Hematopoietic multipotent progenitor cell treated with erythropoietin and hydrocortisone succinate and interleukin-3 and kit ligand, for 6 days (in vitro differentiated cells): ENCODE results near the gene ADM.

ENCODE experiments used
- DNase-seq: peaks from one replicate; pipeline ENCODE4 v3.0.0-alpha.2; 2015

The ADM gene

DNA sequence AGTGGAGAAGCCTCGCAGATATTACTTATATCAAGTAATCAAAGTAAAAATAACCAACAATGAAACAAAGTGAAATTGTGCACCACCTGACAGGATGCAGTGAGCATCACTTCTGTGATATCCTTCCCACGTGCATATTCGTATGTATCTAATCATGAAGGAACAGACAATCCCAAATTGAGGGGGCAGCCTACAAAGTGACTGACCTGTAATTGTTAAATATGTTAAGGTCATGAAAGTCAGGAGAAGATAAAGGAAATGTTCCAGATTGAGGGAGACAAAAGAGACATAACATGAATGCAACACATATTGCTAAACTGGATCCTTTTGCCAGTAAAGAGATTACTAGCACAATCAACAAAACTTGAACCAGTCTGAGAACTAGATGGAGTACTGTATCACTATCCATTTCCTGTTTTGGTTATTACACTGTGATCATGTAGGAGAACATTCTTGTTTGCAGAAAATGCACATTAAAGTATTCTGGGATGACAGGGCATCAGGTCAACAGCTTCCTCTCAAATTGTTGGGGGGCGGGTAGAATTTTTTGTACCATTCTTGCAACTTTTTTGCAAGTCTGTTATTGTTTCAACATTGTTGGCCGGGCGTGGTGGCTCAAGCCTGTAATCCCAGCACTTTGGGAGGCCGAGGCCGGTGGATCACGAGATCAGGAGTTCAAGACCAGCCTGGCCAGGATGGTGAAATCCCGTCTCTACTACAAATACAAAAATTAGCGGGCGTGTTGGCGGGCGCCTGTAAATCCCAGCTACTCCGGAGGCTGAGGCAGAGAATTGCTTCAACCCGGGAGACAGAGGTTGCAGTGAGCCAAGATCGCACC is 12.9 kb upstream of the ADM start:
- DNase-seq: no peak

DNA sequence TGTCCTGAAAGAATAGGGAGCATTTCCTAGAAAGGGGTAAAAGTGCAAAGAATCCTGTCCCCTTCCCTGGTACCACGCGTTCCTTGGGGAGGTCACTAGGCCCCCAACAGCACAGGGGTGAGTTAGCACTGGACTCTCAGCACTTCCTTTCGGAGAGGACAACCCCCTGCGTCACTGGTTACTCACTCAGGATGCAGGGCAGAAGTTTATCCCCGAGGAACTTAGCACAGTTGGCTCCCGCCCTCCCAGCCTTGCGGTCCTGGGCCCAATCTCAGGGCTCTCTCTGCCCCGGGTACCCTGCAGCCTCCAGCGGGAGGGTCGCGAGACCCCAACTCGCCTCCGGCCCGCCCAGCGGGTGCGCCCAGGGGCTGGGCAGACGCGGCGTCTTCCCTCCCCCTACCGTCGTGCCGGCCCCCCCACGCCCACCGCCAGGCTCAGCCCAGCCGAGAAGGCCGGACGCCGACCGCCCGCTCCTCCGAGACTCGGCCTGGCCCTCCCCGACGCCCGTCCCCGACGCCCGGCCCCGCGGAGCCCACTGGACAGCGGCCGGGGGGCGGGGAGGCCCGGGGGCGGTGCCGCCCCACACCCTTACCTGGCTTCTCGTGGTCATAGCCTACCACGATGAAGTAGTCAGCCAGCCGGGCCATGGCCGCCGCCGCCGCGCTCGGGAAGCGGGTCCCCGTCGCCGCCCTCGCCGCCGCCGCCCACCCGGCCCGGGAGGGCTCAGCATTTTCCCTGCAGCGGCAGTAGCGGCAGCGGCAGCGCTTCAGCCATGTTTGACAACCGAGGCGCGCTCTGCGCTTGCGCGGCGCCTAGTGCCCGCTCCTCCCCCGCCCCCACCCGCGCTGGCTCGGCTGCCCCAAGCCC is 11.2 kb upstream of the ADM start, which contains the start of gene SBF2:
Gene SBF2 (minus strand): TSS at position 797 of the 867 bp plus-strand sequence. CDS start 150 bp downstream, at position 647.
- DNase-seq: peak; percentile 86

GRCh38 chr11:10294290-10294953 is 10.5 kb upstream of the ADM start:
- DNase-seq: no peak

GRCh38 chr11:10295064-10295901 is 9.6 kb upstream of the ADM start:
- no peak for DNase-seq

DNA sequence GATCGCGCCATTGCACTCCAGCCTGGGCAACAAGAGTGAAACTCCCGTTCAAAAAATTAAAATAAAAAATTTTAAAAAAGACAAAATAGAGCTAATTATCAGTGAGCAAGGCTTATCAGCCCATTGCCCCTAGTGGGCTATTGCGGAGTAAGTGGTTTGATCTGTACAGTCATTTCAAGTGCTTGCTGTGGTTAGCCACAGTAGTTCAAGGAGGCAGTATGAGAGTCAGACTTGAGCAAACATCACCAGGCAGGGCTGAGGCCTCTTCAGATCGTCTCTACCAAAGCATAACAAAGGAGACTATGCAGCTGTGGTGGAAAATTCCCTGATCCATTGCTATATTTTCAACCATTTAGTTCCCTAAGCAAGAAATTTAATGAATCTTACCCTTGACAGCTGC is 6.5 kb upstream of the ADM start:
- DNase-seq: peak; percentile 82

DNA sequence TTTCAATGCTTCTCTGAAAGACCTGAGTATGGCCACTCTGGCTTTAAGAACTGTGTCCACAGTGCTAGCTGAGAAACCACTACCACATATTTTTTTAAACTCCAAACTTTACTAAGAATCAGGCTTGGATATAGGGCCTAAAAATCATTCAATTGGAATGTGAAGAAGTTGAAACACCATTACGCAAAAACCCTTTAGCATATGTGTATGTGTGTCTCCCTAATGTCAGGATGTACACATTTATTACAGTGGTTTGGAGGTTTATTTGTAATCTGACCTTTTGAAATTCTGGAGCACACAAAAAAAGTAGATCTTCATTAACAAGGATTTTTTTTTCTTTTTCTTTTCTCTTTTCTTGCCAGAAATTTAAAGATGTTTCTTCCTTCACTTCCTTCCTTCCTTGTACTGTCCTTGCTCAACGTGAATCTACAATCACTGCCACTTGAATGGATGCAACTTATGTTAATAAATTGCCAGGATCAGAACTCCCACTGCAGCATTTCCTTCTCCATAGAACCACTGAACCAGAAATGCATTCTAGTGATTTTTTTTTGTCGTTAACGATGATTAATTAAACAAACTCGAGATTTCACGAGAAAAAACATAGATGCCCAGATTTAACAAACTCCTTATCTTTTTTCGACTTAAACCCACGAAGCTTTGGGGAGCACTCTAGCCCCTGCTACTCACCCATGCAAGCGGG is 3.1 kb upstream of the ADM start:
- DNase-seq: no peak

- no peak for DNase-seq
These were observed 2.5 kb upstream of the ADM start for GRCh38 chr11:10302359-10302743.

- peak; percentile 70 for DNase-seq
These were observed 1.9 kb upstream of the ADM start for GRCh38 chr11:10302744-10303557.

DNA sequence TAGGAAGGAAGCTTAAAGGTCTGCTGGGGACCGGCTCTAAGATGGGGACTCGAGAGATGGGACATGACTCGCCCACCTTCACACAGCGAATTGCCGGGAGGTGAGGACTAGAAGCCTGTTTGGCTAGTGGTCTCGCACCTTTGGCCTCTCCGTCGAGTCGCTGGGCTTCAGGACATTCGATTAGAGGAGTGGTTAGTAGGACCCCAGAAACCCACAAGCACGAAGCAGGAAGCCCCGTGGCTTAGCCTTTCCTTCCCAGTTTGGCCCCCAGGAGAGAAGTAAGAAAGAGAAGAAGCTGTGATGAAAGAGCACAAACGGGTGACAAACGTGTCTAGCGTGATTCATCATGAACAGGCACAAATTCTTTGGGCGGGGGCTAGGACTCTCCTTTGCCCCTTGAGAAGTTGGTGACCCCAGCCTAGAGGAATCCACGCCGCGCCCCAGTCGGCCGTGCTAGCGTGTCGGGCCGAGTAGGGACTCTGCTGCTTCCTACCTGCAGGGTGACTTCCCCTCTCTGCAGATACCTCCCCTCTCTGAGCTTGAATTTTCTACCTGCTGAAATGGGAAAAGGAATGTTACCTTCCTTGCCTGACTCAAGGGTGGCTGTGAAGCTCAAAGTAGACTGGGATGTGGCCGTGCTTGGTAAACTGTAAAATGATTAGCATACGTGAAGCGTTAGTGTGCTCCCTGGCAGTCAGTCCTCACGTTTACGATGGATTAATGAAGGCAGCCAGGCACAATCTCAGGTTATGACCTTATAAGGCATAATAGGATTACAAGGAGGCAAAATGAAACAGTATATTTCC is 1.1 kb upstream of the ADM start:
- DNase-seq: peak; percentile 52

DNA sequence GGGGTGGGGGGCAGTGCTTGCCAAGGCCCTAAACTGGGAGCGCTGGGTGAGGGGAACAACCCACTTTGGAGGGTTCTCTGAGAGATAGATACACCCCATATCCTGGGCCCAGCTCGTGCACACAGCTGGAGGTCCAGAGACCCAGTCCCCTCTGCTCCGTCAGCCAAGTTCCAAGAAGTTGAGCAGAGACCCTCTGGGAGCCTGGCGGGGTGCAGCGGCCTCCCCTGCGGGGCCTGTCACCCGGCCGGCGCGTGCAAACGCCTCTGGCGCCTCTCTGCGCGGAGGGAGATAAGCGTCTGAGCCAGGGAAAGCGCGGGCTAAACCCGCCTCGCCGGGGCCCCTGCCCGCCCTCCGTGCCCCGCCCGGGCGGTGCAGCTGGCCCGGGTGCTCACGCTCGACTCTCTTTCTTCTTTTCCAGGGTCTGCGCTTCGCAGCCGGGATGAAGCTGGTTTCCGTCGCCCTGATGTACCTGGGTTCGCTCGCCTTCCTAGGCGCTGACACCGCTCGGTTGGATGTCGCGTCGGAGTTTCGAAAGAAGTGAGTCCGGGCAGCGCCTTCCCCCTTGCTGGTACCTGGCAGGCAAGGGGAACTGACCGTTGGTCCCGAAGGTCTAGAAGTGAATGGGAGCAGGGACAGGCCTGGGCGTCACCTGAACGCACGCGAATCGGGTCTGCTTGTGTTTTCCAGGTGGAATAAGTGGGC is 540 bp downstream of the ADM start:
- peak; percentile 75 for DNase-seq

GRCh38 chr11:10305964-10306918 is 1.4 kb downstream of the ADM start:
- no peak for DNase-seq

GRCh38 chr11:10307022-10307399 is 2.1 kb downstream of the ADM start:
- DNase-seq: peak; percentile 66

DNA sequence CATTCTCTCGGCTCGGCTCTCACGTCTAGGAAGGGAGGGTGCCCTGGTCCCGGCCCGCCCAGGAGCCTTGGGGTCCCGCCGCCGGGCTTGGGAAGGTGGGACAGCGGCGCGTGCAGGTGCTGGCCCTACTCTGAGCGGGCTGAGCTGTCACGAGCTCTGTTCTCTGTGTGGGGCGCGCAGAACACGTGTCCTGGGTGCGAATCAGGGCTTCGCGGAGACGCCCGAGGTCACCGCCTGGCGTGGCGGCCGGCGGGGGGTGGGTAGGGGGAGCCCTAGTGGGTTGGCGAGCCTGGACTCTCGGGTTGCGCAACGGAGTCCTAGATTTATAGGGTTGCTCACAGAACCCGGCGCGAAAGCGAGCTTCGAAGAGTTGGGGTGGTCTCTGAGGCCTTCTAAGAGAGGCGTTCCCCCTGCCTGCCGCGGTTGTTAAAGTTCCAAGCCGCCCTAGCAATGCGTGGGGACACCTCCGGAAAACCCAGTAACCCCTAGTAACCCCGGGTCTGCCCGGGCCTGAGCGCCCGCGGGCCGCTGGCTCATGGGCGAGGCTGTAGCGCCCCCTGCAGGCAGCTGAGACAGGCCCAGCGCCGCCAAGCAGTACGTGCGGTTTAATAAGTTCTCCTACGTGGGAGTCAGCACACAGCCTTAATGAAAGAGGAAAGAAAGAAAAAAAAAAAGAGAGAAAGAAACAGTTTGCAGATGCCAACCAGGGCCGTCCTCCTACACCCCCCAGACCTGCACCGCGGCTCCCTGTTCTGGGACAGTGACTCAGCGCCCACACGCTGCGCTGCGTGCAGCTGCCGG is 2.7 kb downstream of the ADM start:
- peak; percentile 85 for DNase-seq

GRCh38 chr11:10308201-10308954 is 3.5 kb downstream of the ADM start:
- no peak for DNase-seq

- DNase-seq: peak; percentile 45
These were observed 4.6 kb downstream of the ADM start for GRCh38 chr11:10309163-10310093.
